OCI-LY1 (cell line): ENCODE results near the gene HPS1.

Experiments
- CTCF ChIP-seq: fragments of 200-600 bp; sonication (generic), shearing (Covaris generic); IDR thresholded peaks from 2 replicates; pipeline ENCODE4 v1.5.1; 2017; ENCODE audit warnings: mild to moderate bottlenecking, antibody characterized with exemption, low read length, moderate library complexity, mixed read lengths
- EZH2 ChIP-seq: fragments of 200-600 bp; sonication (generic), shearing (Covaris generic); IDR thresholded peaks from 2 replicates; pipeline ENCODE4 v1.8.0; 2017; ENCODE audit warnings: borderline replicate concordance, mixed run types, mild to moderate bottlenecking, antibody characterized with exemption, low read length, moderate library complexity, mixed read lengths

DNA sequence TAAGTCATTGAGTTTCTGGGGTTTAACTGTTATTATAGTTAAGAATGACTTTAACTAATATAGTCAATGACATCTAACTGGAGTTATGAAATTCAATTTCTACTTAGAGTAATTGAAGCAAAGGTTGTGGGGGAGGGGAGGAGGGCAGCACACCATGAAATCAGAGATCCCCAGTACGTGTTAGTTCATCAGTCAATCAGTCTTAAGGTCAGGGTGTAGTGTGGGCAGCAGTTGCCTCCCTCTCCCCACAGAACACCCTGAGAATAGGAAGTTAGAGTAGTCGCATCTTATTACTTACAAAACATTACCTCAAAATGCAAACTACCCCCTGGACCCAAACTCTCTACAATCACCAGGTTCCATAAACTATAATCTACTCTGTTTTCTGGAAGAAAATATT is 7.0 kb upstream of the HPS1 start:
- no peak for TF ChIP-seq CTCF
- no peak for TF ChIP-seq EZH2
